Neural progenitor cell (in vitro differentiated cells): ENCODE data around the gene PPP1R14B. TPM values are rescaled to one million over a fixed set of nuclear protein-coding genes. Genes with fewer than 3 reads are reported as not detected.

Experiments
- DNase-seq: peaks from one replicate; pipeline ENCODE4 v3.0.0-alpha.2; 2016; ENCODE audit warnings: low spot score
- H2AFZ ChIP-seq: fragments of 200-600 bp; sonication (generic); replicated peaks from 2 replicates; pipeline ENCODE4 v1.6.1; 2016; ENCODE audit warnings: antibody characterized with exemption
- H3F3A ChIP-seq: fragments of 200-600 bp; sonication (generic); 2 replicates; pipeline ENCODE4 v1.6.1; 2016; ENCODE audit warnings: antibody characterized with exemption, low read depth
- H3K27ac ChIP-seq: fragments of 200-600 bp; sonication (generic); 2 replicates; pipeline ENCODE4 v1.5.1; 2016; ENCODE audit warnings: mild to moderate bottlenecking
- H3K27me3 ChIP-seq: fragments of 200-600 bp; sonication (generic); 2 replicates; pipeline ENCODE4 v1.6.1; 2016; ENCODE audit warnings: mild to moderate bottlenecking, moderate library complexity
- H3K36me3 ChIP-seq: fragments of 200-600 bp; sonication (generic); 2 replicates; pipeline ENCODE4 v1.5.1; 2016
- H3K4me1 ChIP-seq: fragments of 200-600 bp; sonication (generic); 2 replicates; pipeline ENCODE4 v1.6.1; 2016; ENCODE audit warnings: mixed run types
- H3K4me2 ChIP-seq: fragments of 200-600 bp; sonication (generic); 2 replicates; pipeline ENCODE4 v1.6.1; 2016
- H3K4me3 ChIP-seq: fragments of 200-600 bp; sonication (generic); 2 replicates; pipeline ENCODE4 v1.5.1; 2016
- H3K79me2 ChIP-seq: fragments of 200-600 bp; sonication (generic); 2 replicates; pipeline ENCODE4 v1.6.1; 2016; ENCODE audit warnings: low read depth
- H3K9ac ChIP-seq: fragments of 200-600 bp; sonication (generic); 2 replicates; pipeline ENCODE4 v1.6.1; 2016
- H3K9me3 ChIP-seq: fragments of 200-600 bp; sonication (generic); 2 replicates; pipeline ENCODE4 v1.5.1; 2016; ENCODE audit warnings: low read depth
- H4K20me1 ChIP-seq: fragments of 200-600 bp; sonication (generic); 2 replicates; pipeline ENCODE4 v1.6.1; 2016; ENCODE audit warnings: low read depth
- H3K27ac Mint-ChIP-seq: 3 replicates; pipeline ENCODE4 v1.8.0; 2021; ENCODE audit warnings: mixed read lengths
- H3K27me3 Mint-ChIP-seq: 2 replicates; pipeline ENCODE4 v1.8.0; 2022; ENCODE audit warnings: low read depth, mild to moderate bottlenecking, inconsistent platforms, moderate library complexity, mixed read lengths; ENCODE audit not compliant: insufficient read depth
- H3K36me3 Mint-ChIP-seq: 3 replicates; pipeline ENCODE4 v1.8.0; 2021; ENCODE audit warnings: mixed read lengths
- H3K4me1 Mint-ChIP-seq: 3 replicates; pipeline ENCODE4 v1.8.0; 2021; ENCODE audit warnings: mixed read lengths
- H3K4me3 Mint-ChIP-seq: 3 replicates; pipeline ENCODE4 v1.8.0; 2021; ENCODE audit warnings: mild to moderate bottlenecking, moderate library complexity, mixed read lengths
- H3K9me3 Mint-ChIP-seq: 3 replicates; pipeline ENCODE4 v1.8.0; 2020; ENCODE audit warnings: mixed read lengths
- EZH2 ChIP-seq: fragments of 200-600 bp; sonication (generic); IDR thresholded peaks from 2 replicates; pipeline ENCODE4 v1.6.1; 2017; ENCODE audit warnings: antibody characterized with exemption, mild to moderate bottlenecking, moderate library complexity
- EZH2phosphoT487 ChIP-seq: fragments of 200-600 bp; sonication (generic); IDR thresholded peaks from 2 replicates; pipeline ENCODE4 v1.6.1; 2017; ENCODE audit warnings: antibody characterized with exemption
- total RNA-seq: library from RNA; depleted of rRNA; stranded (reverse); fragments of >200 nt; gene quantifications from 2 replicates; pipeline ENCODE4 v1.2.3, GENCODE V29; 2015; ENCODE audit warnings: low replicate concordance
- TF ChIP-seq, protein P1 (sequence below): fragments of 200-600 bp; sonication (generic); IDR thresholded peaks from 2 replicates; pipeline ENCODE4 v1.5.1; 2017; ENCODE audit warnings: antibody characterized with exemption, mild to moderate bottlenecking

The PPP1R14B gene
- total RNA-seq, 1 donor from 2014 or later, result 107 TPM

DNA sequence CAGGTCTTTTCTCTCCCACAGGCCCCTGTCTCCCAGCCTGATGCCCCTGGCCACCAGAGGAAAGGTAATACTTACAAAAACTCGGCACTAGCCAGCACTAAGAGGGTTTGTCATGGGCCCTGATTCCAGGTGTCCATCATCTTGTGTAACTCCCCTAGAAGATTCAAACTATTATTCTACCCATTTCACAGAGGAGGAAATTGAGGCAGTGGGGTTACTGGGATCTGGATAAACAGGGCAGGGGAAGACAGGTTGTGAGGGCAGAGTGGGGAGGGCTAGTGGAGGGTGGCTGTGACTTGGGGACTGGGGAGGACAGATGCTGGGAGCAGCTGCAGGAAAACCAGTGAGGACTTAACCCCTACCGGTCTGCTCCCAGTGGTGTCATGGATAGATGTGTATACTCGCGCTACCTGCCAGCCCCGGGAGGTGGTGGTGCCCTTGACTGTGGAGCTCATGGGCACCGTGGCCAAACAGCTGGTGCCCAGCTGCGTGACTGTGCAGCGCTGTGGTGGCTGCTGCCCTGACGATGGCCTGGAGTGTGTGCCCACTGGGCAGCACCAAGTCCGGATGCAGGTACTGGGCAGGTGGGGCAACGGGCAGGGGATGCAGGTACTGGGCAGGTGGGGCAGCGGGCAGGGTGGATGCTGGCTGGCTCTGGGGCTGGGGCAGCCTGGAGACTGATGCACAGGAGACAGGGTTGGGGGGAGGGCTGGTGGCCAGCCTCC lies 11.1 kb downstream of the PPP1R14B start:
- Mint-ChIP-seq H3K27ac (no peak overlapping the region), H3K9me3 (no peaks in the 10 kb centered on the region), H3K36me3 (no peaks in the 10 kb centered on the region), H3K27me3 (peaks cover 17% of the 10 kb centered on the region), H3K4me1 (peaks cover 23% of the 10 kb centered on the region), H3K4me3 (peak overlapping the region; percentile 85)
- H3K9me3 ChIP-seq, result no peaks in the 10 kb centered on the region
- peaks cover 3% of the 10 kb centered on the region for H4K20me1 ChIP-seq
- H3K27me3 ChIP-seq, result peaks cover 47% of the 10 kb centered on the region
- peak overlapping the region; percentile 85 for H2AFZ ChIP-seq
- H3K36me3 ChIP-seq, result no peaks in the 10 kb centered on the region
- H3K4me2 ChIP-seq, result peak overlapping the region; percentile 94
- peak overlapping the region; percentile 84 for H3K4me3 ChIP-seq
- no peak overlapping the region for H3K27ac ChIP-seq
- H3F3A ChIP-seq, result peaks cover 41% of the 10 kb centered on the region
- no peak for DNase-seq
- H3K79me2 ChIP-seq, result no peaks in the 10 kb centered on the region
- H3K9ac ChIP-seq, result no peak overlapping the region
- TF ChIP-seq, protein P1, sequence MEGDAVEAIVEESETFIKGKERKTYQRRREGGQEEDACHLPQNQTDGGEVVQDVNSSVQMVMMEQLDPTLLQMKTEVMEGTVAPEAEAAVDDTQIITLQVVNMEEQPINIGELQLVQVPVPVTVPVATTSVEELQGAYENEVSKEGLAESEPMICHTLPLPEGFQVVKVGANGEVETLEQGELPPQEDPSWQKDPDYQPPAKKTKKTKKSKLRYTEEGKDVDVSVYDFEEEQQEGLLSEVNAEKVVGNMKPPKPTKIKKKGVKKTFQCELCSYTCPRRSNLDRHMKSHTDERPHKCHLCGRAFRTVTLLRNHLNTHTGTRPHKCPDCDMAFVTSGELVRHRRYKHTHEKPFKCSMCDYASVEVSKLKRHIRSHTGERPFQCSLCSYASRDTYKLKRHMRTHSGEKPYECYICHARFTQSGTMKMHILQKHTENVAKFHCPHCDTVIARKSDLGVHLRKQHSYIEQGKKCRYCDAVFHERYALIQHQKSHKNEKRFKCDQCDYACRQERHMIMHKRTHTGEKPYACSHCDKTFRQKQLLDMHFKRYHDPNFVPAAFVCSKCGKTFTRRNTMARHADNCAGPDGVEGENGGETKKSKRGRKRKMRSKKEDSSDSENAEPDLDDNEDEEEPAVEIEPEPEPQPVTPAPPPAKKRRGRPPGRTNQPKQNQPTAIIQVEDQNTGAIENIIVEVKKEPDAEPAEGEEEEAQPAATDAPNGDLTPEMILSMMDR, result no peak
- TF ChIP-seq EZH2phosphoT487 (no peak), EZH2 (no peak)
- H3K4me1 ChIP-seq, result peaks cover 9% of the 10 kb centered on the region

DNA sequence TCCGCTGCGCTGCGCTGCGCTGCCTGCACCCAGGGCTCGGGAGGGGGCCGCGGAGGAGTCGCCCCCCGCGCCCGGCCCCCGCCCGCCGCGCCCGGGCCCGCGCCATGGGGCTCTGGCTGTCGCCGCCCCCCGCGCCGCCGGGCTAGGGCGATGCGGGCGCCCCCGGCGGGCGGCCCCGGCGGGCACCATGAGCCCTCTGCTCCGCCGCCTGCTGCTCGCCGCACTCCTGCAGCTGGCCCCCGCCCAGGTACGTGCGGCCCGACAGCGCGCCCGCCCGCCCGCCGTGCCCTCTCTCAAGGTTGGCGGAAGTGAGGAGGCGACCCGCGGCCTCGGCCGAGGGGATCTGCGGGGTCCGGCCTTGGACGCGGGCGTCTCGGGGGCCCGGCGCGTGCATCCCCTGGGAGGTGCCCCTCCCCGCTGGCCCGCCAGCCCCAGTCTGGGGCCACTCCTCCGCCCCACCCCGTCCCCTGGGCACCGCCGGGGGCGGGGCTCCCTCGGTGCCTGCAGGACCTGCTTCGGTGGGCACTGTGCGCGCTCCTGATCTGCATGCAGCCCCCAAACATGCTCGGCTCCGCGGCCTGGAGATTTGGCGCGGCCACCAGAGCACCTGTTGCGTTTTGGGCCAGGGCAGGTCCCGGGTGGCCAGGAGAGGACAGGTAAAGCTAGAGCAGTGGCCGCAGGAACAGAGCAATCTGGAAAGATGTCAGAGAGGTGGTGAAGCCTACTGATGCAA lies 11.9 kb downstream of the PPP1R14B start:
- Mint-ChIP-seq H3K36me3 (no peaks in the 10 kb centered on the region), H3K27me3 (peaks cover 18% of the 10 kb centered on the region), H3K4me3 (peak overlapping the region; percentile 85), H3K27ac (no peak overlapping the region), H3K9me3 (no peaks in the 10 kb centered on the region), H3K4me1 (peaks cover 18% of the 10 kb centered on the region)
- Histone ChIP-seq H3K79me2 (no peaks in the 10 kb centered on the region), H3K36me3 (no peaks in the 10 kb centered on the region), H3K4me1 (peaks cover 4% of the 10 kb centered on the region), H3K9me3 (no peaks in the 10 kb centered on the region), H3K4me2 (peak overlapping the region; percentile 94), H4K20me1 (peaks cover 3% of the 10 kb centered on the region), H3K27ac (no peak overlapping the region), H3K4me3 (peak overlapping the region; percentile 84), H2AFZ (peak overlapping the region; percentile 85), H3K27me3 (peaks cover 47% of the 10 kb centered on the region), H3F3A (peaks cover 38% of the 10 kb centered on the region), H3K9ac (no peak overlapping the region)
- DNase-seq, result peak; percentile 64
- TF ChIP-seq, protein P1, result peak; percentile 5
- TF ChIP-seq EZH2phosphoT487, result peak; percentile 8
- TF ChIP-seq EZH2, result no peak

DNA sequence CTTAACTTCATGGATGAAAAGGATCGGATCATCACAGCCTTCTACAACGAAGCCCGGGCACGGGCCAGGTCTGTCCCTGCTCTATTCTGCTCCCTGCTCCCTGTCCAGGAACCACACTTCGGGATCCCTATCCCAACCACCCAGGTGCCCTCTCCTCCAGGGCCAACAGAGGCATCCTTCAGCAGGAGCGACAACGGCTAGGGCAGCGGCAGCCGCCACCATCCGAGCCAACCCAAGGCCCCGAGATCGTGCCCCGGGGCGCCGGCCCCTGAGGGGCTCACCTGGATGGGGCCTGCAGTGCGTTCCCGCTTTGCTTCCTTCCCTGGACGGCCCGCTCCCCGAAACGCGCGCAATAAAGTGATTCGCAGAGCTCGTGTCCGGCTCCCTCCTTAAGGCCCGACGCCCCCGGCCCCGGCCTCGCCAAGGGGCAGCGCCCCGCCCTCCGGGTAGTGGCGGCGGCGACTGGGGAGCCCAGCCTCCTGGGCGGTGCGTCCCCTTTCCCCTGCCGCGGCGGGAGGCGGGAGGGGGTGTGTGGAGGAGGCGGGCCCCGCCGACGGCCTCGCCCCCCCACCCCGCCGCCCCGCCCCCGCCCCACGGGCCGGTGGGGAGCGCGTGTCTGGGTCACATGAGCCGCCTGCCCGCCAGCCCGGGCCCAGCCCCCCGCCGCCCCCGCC lies 12.7 kb downstream of the PPP1R14B start, which contains the start of gene VEGFB:
VEGFB (plus strand) TSS at position 672 of the 674 bp plus-strand sequence. CDS start 250 bp downstream, outside the sequence.
- H3K36me3 Mint-ChIP-seq, result no peaks in the 10 kb centered on the region
- peak; percentile 74 for DNase-seq
- no peaks in the 10 kb centered on the region for H3K36me3 ChIP-seq
- H2AFZ ChIP-seq, result peak within 1 kb of the TSS; percentile 85
- H3K9me3 ChIP-seq, result no peaks in the 10 kb centered on the region
- peaks cover 44% of the 10 kb centered on the region for H3F3A ChIP-seq
- H4K20me1 ChIP-seq, result peaks cover 3% of the 10 kb centered on the region
- H3K27ac Mint-ChIP-seq, result no peak within 1 kb of the TSS
- H3K27ac ChIP-seq, result no peak within 1 kb of the TSS
- peaks cover 8% of the 10 kb centered on the region for H3K4me1 ChIP-seq
- peaks cover 16% of the 10 kb centered on the region for H3K27me3 Mint-ChIP-seq
- peaks cover 47% of the 10 kb centered on the region for H3K27me3 ChIP-seq
- TF ChIP-seq EZH2, result no peak
- TF ChIP-seq EZH2phosphoT487, result peak; percentile 5
- H3K79me2 ChIP-seq, result no peaks in the 10 kb centered on the region
- no peak within 1 kb of the TSS for H3K9ac ChIP-seq
- H3K4me2 ChIP-seq, result peak within 1 kb of the TSS; percentile 94
- peak within 1 kb of the TSS; percentile 84 for H3K4me3 ChIP-seq
- H3K9me3 Mint-ChIP-seq, result no peaks in the 10 kb centered on the region
- H3K4me3 Mint-ChIP-seq, result peak within 1 kb of the TSS; percentile 92
- H3K4me1 Mint-ChIP-seq, result peaks cover 23% of the 10 kb centered on the region
